SK-MEL-5 (cell line): Measurements from ENCODE around the gene DOC2B. TPM values are rescaled to one million over a fixed set of nuclear protein-coding genes. Genes with fewer than 3 reads are reported as not detected.
"Not testable (repeated sequence)": the region's sequence is repeated elsewhere in the genome, so short reads cannot be mapped to it uniquely, and the experiment has no call there.

ENCODE experiments used
- DNase-seq: peaks from one replicate; pipeline ENCODE4 v3.0.0-alpha.2; 2016; ENCODE audit warnings: low read depth, low spot score
- in situ Hi-C: cut with HindIII; loops from 2 replicates; pipeline ENCODE4 v1.10.0; 2016; ENCODE audit warnings: low sequenced_read_pairs, high pct_unique_total_duplicates, low pct_unique_long_range_greater_than_20kb
- total RNA-seq: library from RNA; depleted of rRNA; stranded (reverse); fragments of >200 nt; shearing (Covaris generic); gene quantifications from 2 replicates; pipeline ENCODE4 v1.2.3, GENCODE V29; 2014; rRNA removed

DOC2B gene
- total RNA-seq, 1 experiment from 2014 or later = 0.03 TPM

DNA sequence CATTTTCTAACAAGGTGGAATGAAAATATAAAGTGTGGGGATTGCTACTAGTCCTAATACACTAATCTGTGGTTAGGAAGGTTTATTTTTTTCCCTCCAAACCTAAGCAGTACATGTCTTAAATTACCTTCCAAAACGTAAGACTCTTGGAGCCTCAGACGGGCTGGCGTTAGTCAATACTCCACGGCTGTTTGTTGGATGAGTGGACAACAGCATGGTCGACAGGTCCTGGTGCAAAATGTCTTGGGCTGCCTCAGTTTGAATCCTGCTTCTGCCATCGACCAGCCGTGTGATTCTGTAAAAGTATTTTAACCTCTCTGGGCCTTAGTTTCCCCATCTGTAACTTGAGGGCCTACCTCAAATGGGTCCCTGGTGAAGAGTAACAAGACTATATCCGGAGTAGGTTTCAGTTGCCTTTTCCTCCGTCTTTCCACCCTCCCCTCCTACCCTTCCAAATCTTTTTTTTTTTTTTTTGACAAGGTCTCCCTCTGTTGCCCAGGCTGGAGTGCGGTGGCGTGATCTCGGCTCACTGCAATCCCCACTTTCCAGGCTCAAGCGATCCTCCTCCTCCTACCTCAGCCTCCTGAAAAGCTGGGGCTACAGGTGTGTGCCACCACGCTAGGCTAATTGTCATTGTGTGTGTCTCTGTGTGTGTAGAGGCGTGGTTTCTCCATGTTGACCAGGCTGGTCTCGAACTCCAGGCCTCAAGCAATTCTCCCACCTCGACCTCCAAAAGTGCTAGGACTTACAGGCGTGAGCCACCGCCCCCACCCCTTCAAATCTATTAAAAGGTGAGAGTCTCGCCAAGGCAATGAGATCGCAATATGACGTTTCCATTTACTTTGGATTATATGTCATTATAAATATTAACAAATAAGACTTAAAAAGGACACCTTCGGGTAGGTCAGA lies 38.3 kb downstream of the DOC2B start:
- in situ Hi-C loops = no loop called here
- no peak for DNase-seq

GRCh38 chr17:142102-142661 lies 39.3 kb downstream of the DOC2B start:
- in situ Hi-C loops = no loop called here
- DNase-seq = peak; percentile 43

DNA sequence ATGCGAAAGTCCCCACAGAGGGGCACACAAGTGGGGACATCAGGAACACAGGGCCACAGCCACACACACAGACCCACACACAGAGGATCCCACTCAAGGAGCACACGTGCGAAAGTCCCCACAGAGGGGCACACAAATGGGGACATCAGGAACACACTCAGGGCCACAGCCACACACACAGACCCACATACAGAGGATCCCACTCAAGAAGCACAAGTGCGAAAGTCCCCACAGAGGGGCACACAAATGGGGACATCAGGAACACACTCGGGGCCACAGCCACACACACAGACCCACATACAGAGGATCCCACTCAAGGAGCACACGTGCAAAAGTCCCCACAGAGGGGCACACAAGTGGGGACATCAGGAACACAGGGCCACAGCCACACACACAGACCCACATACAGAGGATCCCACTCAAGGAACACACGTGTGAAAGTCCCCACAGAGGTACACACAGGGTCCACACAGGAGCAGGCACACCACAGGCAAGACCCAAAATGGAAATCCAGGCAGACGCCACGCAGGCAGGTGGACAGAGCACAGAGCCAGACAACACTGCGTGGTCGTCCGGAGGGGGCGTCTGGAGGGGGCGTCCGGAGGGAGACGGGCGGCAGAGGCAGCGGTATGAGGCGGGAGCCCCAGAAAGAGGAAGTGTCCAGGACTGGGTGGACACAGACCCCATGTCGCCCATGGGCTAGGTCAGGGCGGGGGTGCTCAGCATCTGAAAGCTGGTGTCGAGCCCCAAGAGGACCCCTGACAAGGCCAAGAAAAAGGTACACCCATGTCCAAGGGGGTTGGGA lies 41.8 kb downstream of the DOC2B start:
- DNase-seq, in situ Hi-C loops: not testable (repeated sequence)

DNA sequence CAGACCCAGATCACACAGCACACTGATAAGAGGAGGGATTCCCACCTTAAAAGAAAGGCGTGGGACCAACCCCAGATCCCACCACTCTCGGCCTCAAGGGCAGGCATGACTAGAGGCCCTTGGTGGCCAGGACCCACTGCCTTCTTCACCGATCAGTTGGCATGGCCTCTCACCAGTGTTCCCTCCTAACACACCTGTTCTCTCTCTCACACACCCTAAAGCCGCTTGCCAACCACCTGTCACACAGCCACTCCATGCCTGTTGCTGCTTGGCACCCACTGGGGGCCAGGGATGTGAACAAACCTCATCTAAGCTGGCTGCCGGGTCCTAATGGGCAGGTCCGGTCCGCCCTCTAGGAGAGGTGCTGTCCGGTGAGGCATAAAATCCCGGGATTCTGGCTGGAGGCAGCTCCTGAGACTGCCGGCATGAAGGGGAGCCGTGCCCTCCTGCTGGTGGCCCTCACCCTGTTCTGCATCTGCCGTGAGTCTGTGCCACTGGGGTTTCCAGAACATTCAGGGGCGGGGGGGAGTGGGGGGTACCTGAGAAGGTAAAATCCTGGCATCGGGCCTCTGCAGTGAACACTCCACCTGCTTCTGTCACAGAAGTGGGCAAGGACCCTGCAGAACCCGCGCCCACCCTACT lies 44.2 kb downstream of the DOC2B start, which contains the start of gene SCGB1C2:
TSS of gene SCGB1C2 (plus strand) at position 404 of the 642 bp plus-strand sequence. CDS start at position 426, 22 bp downstream.
- DNase-seq, in situ Hi-C loops: not testable (repeated sequence)

- in situ Hi-C loops = not testable (repeated sequence)
Measured at GRCh38 chr17:136531-136930, 44.9 kb downstream of the DOC2B start.

GRCh38 chr17:135895-136294 lies 45.6 kb downstream of the DOC2B start:
- in situ Hi-C loops, DNase-seq: not testable (repeated sequence)

More at GRCh38 chr17:136531-136930, 44.9 kb downstream of the DOC2B start:
- DNase-seq = not testable (repeated sequence)

DNA sequence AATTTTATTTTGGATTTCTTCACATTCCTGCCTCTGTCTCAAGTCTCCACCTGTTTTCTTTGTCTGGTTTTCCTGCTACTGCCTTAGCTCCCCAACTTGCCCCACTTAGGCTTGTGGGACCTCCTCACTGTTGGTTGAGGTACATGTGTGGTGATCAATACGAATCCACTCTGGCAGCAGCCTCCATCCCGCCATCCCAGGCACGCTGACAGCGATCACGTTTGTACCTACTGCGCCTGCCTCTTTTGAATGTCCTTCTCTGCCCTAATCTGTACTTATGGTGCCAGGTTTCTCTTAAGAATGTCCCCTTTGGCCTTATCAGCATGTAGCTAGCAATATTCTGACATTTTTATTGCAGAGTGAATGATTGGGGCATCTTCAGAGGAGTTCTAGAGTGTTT lies 46.4 kb downstream of the DOC2B start:
- in situ Hi-C loops = not testable (repeated sequence)

GRCh38 chr17:134332-134785 lies 47.1 kb downstream of the DOC2B start:
- in situ Hi-C loops, DNase-seq: not testable (repeated sequence)

More for the DNA sequence above, 46.4 kb downstream of the DOC2B start:
- not testable (repeated sequence) for DNase-seq

- in situ Hi-C loops = not testable (repeated sequence)
- peak; percentile 84 for DNase-seq
Measured at GRCh38 chr17:133932-134331, 47.5 kb downstream of the DOC2B start.

GRCh38 chr17:118339-118917 lies 63.0 kb downstream of the DOC2B start:
- DNase-seq, in situ Hi-C loops: not testable (repeated sequence)

- in situ Hi-C loops, DNase-seq: not testable (repeated sequence)
Measured at GRCh38 chr17:113111-113510, 68.3 kb downstream of the DOC2B start.

Other genes starting within 250 kb of the DOC2B start
- gene SCGB1C2, start 44.1 kb downstream of the DOC2B start, total RNA-seq = not detected in 2 replicates
- 2.4 and 4.5 TPM in 2 replicates for gene RPH3AL, start 171.2 kb upstream of the DOC2B start, total RNA-seq